Transverse colon (tissue), 4 donors: ENCODE results near the gene TUBD1.

ENCODE experiments used
- POLR2A ChIP-seq: fragments of 450-650 bp; IDR thresholded peaks from one replicate; pipeline ENCODE4 v1.6.1; 2016; ENCODE audit warnings: antibody characterized with exemption, mild to moderate bottlenecking, moderate library complexity
- POLR2AphosphoS5 ChIP-seq, 3 donors: sonication (generic); formaldehyde crosslinking; IDR thresholded peaks; one replicate each; pipeline ENCODE4 v1.6.1; 2016; ENCODE audit warnings: antibody characterized with exemption in 3 of 3
- TF ChIP-seq, protein P1 (sequence below), 5 experiments: fragments of 200-600 bp in 3 of 5; fragments of 450-650 bp in 2 of 5; sonication (generic) in 3 of 5; IDR thresholded peaks; 1 replicate in 2 of 5; 2 replicates in 3 of 5; pipeline ENCODE4 v1.5.1; 2016 to 2017; ENCODE audit warnings: antibody characterized with exemption in 5 of 5, inconsistent platforms in 3 of 5, mild to moderate bottlenecking in 2 of 5, moderate library complexity in 1 of 5

DNA sequence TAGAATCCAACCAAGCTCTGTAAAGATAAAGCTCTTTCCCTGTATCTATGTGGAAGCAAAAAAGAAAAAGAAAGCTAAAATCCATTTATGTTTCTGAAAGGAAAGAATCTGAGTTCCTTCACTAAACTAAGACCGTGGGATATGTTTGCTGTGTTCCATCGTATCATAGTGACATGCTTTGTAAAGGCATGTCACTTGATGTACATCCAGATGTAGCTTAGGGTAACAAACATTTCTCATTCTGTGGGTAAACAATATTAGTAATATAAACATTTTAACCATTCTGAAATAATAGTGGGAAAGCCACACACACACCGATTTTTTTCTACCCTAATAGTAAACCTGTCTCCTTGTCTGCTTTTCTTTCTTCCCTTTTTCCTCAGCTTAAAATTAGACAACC, 78.1 kb downstream of the TUBD1 start:
- peak in 1 of 3 donors; percentile 24 for TF ChIP-seq POLR2AphosphoS5 (IDR thresholded peaks at IDR 0.05)
- TF ChIP-seq POLR2A: no peak
- TF ChIP-seq, protein P1, sequence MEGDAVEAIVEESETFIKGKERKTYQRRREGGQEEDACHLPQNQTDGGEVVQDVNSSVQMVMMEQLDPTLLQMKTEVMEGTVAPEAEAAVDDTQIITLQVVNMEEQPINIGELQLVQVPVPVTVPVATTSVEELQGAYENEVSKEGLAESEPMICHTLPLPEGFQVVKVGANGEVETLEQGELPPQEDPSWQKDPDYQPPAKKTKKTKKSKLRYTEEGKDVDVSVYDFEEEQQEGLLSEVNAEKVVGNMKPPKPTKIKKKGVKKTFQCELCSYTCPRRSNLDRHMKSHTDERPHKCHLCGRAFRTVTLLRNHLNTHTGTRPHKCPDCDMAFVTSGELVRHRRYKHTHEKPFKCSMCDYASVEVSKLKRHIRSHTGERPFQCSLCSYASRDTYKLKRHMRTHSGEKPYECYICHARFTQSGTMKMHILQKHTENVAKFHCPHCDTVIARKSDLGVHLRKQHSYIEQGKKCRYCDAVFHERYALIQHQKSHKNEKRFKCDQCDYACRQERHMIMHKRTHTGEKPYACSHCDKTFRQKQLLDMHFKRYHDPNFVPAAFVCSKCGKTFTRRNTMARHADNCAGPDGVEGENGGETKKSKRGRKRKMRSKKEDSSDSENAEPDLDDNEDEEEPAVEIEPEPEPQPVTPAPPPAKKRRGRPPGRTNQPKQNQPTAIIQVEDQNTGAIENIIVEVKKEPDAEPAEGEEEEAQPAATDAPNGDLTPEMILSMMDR (IDR thresholded peaks at IDR 0.05): no peak
